Measurements from ENCODE around the gene ABHD12B. TPM values are rescaled to one million over a fixed set of nuclear protein-coding genes. Genes with fewer than 3 reads are reported as not detected.

ABHD12B gene
- total RNA-seq, 2 donors from 2014 or later, result 0.80 to 55.0 TPM

GRCh38 chr14:50837271-50837670, 34.6 kb upstream of the ABHD12B start:
- H3K9ac ChIP-seq (ENCODE audit: extremely low read depth, low read length, poor library complexity, severe bottlenecking), result no peak overlapping the region
- H3K4me1 Mint-ChIP-seq, result peaks cover 2% of the 10 kb centered on the region
- no peak overlapping the region for H3K27ac Mint-ChIP-seq
- H3K27ac ChIP-seq (ENCODE audit: low read depth, low read length), result no peak overlapping the region
- TF ChIP-seq CTCF (conservative IDR thresholded peaks at IDR 0.05), result no peak
- H3K4me3 ChIP-seq (ENCODE audit: low read length), result no peak overlapping the region
- H3K36me3 ChIP-seq (ENCODE audit: control insufficient read depth, insufficient read depth, low read length), result no peaks in the 10 kb centered on the region
- 90% methylated on average over 5 to 10 of the region's 10 CpGs for WGBS, 2 experiments (ENCODE audit: insufficient coverage in 1 of 2, insufficient read length in 1 of 2)
- H3K36me3 Mint-ChIP-seq (ENCODE audit: low read depth), result no peaks in the 10 kb centered on the region
- peaks cover 96% of the 10 kb centered on the region for H3K27me3 ChIP-seq (ENCODE audit: control insufficient read depth, insufficient read depth, low read length, poor library complexity, severe bottlenecking)
- H3K4me1 ChIP-seq (ENCODE audit: control insufficient read depth, insufficient read depth, low read length), result no peaks in the 10 kb centered on the region
- DNase-seq, result no peak
- H3K4me3 Mint-ChIP-seq, result no peak overlapping the region
- H3K9me3 ChIP-seq (ENCODE audit: control insufficient read depth, low read length), result no peaks in the 10 kb centered on the region
- peaks cover 98% of the 10 kb centered on the region for H3K27me3 Mint-ChIP-seq (ENCODE audit: insufficient read depth)
- no peaks in the 10 kb centered on the region for H3K9me3 Mint-ChIP-seq

GRCh38 chr14:50837850-50838470, 33.9 kb upstream of the ABHD12B start:
- H3K36me3 Mint-ChIP-seq (ENCODE audit: low read depth), result no peaks in the 10 kb centered on the region
- no peaks in the 10 kb centered on the region for H3K9me3 Mint-ChIP-seq
- Histone ChIP-seq H3K27ac (ENCODE audit: low read depth, low read length) (no peak overlapping the region), H3K27me3 (ENCODE audit: control insufficient read depth, insufficient read depth, low read length, poor library complexity, severe bottlenecking) (peaks cover 95% of the 10 kb centered on the region), H3K9ac (ENCODE audit: extremely low read depth, low read length, poor library complexity, severe bottlenecking) (no peak overlapping the region), H3K4me3 (ENCODE audit: low read length) (no peak overlapping the region), H3K36me3 (ENCODE audit: control insufficient read depth, insufficient read depth, low read length) (no peaks in the 10 kb centered on the region), H3K9me3 (ENCODE audit: control insufficient read depth, low read length) (no peaks in the 10 kb centered on the region), H3K4me1 (ENCODE audit: control insufficient read depth, insufficient read depth, low read length) (no peaks in the 10 kb centered on the region)
- DNase-seq, result no peak
- no peak for TF ChIP-seq CTCF (conservative IDR thresholded peaks at IDR 0.05)
- 79 to 100% methylated on average over 1 to 2 of the region's 2 CpGs for WGBS, 2 experiments (ENCODE audit: insufficient coverage in 1 of 2, insufficient read length in 1 of 2)
- peaks cover 2% of the 10 kb centered on the region for H3K4me1 Mint-ChIP-seq
- no peak overlapping the region for H3K27ac Mint-ChIP-seq
- H3K4me3 Mint-ChIP-seq, result no peak overlapping the region
- peaks cover 98% of the 10 kb centered on the region for H3K27me3 Mint-ChIP-seq (ENCODE audit: insufficient read depth)

DNA sequence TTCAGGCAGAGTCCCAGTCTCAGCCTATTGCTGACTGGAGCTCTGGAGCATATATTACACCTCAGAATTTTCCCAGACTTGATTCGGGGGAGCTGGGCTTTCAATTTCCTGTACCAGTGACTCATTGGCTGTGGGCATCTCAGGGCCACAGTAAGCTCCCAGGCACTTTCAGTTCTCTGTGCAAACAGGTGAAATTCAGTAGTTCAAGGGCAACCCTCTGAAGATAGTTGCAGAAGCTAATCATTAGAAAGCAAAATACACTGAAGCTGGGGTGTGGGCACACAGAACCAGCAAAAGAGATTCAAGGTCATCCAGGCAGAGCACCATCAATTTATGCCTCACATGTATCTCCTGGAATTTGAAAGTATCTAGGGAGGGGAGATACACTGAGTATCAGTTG, 32.8 kb upstream of the ABHD12B start:
- peaks cover 98% of the 10 kb centered on the region for H3K27me3 Mint-ChIP-seq (ENCODE audit: insufficient read depth)

More for the DNA sequence above, 32.8 kb upstream of the ABHD12B start:
- H3K9ac ChIP-seq (ENCODE audit: extremely low read depth, low read length, poor library complexity, severe bottlenecking), result no peak overlapping the region
- Mint-ChIP-seq H3K4me3 (no peak overlapping the region), H3K27ac (no peak overlapping the region), H3K36me3 (ENCODE audit: low read depth) (no peaks in the 10 kb centered on the region), H3K4me1 (no peaks in the 10 kb centered on the region), H3K9me3 (no peaks in the 10 kb centered on the region)
- peaks cover 96% of the 10 kb centered on the region for H3K27me3 ChIP-seq (ENCODE audit: control insufficient read depth, insufficient read depth, low read length, poor library complexity, severe bottlenecking)
- WGBS, 2 experiments (ENCODE audit: insufficient coverage in 1 of 2, insufficient read length in 1 of 2), result 78 to 83% methylated on average over 1 of the region's 1 CpG
- H3K4me1 ChIP-seq (ENCODE audit: control insufficient read depth, insufficient read depth, low read length), result no peaks in the 10 kb centered on the region
- H3K4me3 ChIP-seq (ENCODE audit: low read length), result no peak overlapping the region
- H3K27ac ChIP-seq (ENCODE audit: low read depth, low read length), result no peak overlapping the region
- no peak for TF ChIP-seq CTCF (conservative IDR thresholded peaks at IDR 0.05)
- H3K36me3 ChIP-seq (ENCODE audit: control insufficient read depth, insufficient read depth, low read length), result no peaks in the 10 kb centered on the region
- H3K9me3 ChIP-seq (ENCODE audit: control insufficient read depth, low read length), result no peaks in the 10 kb centered on the region
- no peak for DNase-seq

Measured in endodermal cell (in vitro differentiated cells).